GM23338 (cell line): Measurements from ENCODE around the gene TSPAN32. TPM values are rescaled to one million over a fixed set of nuclear protein-coding genes. Genes with fewer than 3 reads are reported as not detected.

ENCODE experiments used
- ATAC-seq: fragments of 200-7000 bp; cut with Tn5 transposase; 3 replicates; pipeline ENCODE4 v1.9.1; 2020
- DNase-seq: peaks from one replicate; pipeline ENCODE4 v3.0.0-alpha.2; 2015; ENCODE audit warnings: low spot score
- H2AFZ ChIP-seq: fragments of 200-600 bp; sonication (generic); 2 replicates; pipeline ENCODE4 v1.8.0; 2016; ENCODE audit warnings: antibody characterized with exemption, mild to moderate bottlenecking, moderate library complexity
- H3F3A ChIP-seq: fragments of 200-600 bp; sonication (generic); replicated peaks from 2 replicates; pipeline ENCODE4 v1.8.0; 2017; ENCODE audit warnings: antibody characterized with exemption, mixed run types, low read depth
- H3K27ac ChIP-seq: fragments of 200-600 bp; sonication (generic); 2 replicates; pipeline ENCODE4 v1.6.1; 2016; ENCODE audit warnings: low read depth
- H3K27me3 ChIP-seq: fragments of 200-600 bp; sonication (generic); 2 replicates; pipeline ENCODE4 v1.8.0; 2016; ENCODE audit warnings: mild to moderate bottlenecking, mixed run types, moderate library complexity; ENCODE audit not compliant: insufficient read depth
- H3K36me3 ChIP-seq: fragments of 200-600 bp; sonication (generic); 2 replicates; pipeline ENCODE4 v1.8.0; 2016; ENCODE audit warnings: mild to moderate bottlenecking; ENCODE audit not compliant: insufficient read depth
- H3K4me1 ChIP-seq: fragments of 200-600 bp; sonication (generic); 2 replicates; pipeline ENCODE4 v1.8.0; 2016; ENCODE audit warnings: mild to moderate bottlenecking, moderate library complexity; ENCODE audit not compliant: insufficient read depth
- H3K4me2 ChIP-seq: fragments of 200-600 bp; sonication (generic); 2 replicates; pipeline ENCODE4 v1.7.1; 2017; ENCODE audit warnings: mixed run types
- H3K4me3 ChIP-seq: fragments of 200-600 bp; sonication (generic); 2 replicates; pipeline ENCODE4 v1.6.1; 2016; ENCODE audit warnings: mixed run types
- H3K79me2 ChIP-seq: fragments of 200-600 bp; sonication (generic); replicated peaks from 2 replicates; pipeline ENCODE4 v1.8.0; 2017; ENCODE audit warnings: mild to moderate bottlenecking; ENCODE audit not compliant: insufficient read depth
- H3K9me2 ChIP-seq: fragments of 200-600 bp; sonication (generic); 2 replicates; pipeline ENCODE4 v1.8.0; 2017; ENCODE audit not compliant: insufficient read depth
- H4K20me1 ChIP-seq: fragments of 200-600 bp; sonication (generic); replicated peaks from 2 replicates; pipeline ENCODE4 v1.8.0; 2017; ENCODE audit warnings: mild to moderate bottlenecking; ENCODE audit not compliant: insufficient read depth
- H3K27ac Mint-ChIP-seq: 2 replicates; pipeline ENCODE4 v1.8.0; 2020; ENCODE audit warnings: inconsistent platforms, mild to moderate bottlenecking, moderate library complexity, mixed read lengths
- H3K27me3 Mint-ChIP-seq: 3 replicates; pipeline ENCODE4 v1.8.0; 2022; ENCODE audit warnings: low read depth, mild to moderate bottlenecking, moderate library complexity, mixed read lengths, inconsistent platforms; ENCODE audit not compliant: insufficient read depth, poor library complexity
- H3K36me3 Mint-ChIP-seq: 3 replicates; pipeline ENCODE4 v1.8.0; 2021; ENCODE audit warnings: low read depth, mild to moderate bottlenecking, inconsistent platforms, moderate library complexity, mixed read lengths
- H3K4me1 Mint-ChIP-seq: 3 replicates; pipeline ENCODE4 v1.8.0; 2020; ENCODE audit warnings: mild to moderate bottlenecking, inconsistent platforms, mixed read lengths
- H3K4me3 Mint-ChIP-seq: 3 replicates; pipeline ENCODE4 v1.8.0; 2021; ENCODE audit warnings: moderate library complexity, mild to moderate bottlenecking, inconsistent platforms, mixed read lengths
- H3K9me3 Mint-ChIP-seq: 3 replicates; pipeline ENCODE4 v1.8.0; 2020; ENCODE audit warnings: moderate library complexity, mild to moderate bottlenecking, inconsistent platforms, mixed read lengths
- CREB1 ChIP-seq: fragments of 250-450 bp; sonication (Bioruptor Pico); IDR thresholded peaks from 2 replicates; pipeline ENCODE4 v1.5.0; 2020; ENCODE audit warnings: low read depth, mild to moderate bottlenecking, moderate library complexity
- EZH2phosphoT487 ChIP-seq: fragments of 200-600 bp; sonication (generic); IDR thresholded peaks from one replicate; pipeline ENCODE4 v1.8.1; 2018; ENCODE audit warnings: antibody characterized with exemption; ENCODE audit not compliant: unreplicated experiment
- JUNB ChIP-seq: IDR thresholded peaks from one replicate; pipeline ENCODE4 v1.6.1; 2016; ENCODE audit warnings: antibody characterized with exemption; ENCODE audit not compliant: unreplicated experiment
- POLR2AphosphoS5 ChIP-seq: IDR thresholded peaks from 2 replicates; pipeline ENCODE4 v1.6.1; 2016; ENCODE audit warnings: antibody characterized with exemption, low read depth
- ZNF331 ChIP-seq: fragments of 250-450 bp; sonication (Bioruptor Pico); IDR thresholded peaks from 2 replicates; pipeline ENCODE4 v1.5.0; 2020; ENCODE audit warnings: low read depth, mild to moderate bottlenecking, moderate library complexity
- polyA plus RNA-seq: library from polyadenylated mRNA; unstranded; fragments of >200 nt; fragmentation: Nextera tagmentation; extraction: Ambion mirVana; gene quantifications from 2 replicates; pipeline ENCODE4 v1.2.1, GENCODE V29; 2016
- total RNA-seq: library from RNA; depleted of rRNA; stranded (reverse); fragments of >200 nt; shearing (Covaris generic); gene quantifications from 2 replicates; pipeline ENCODE4 v1.2.3, GENCODE V29; 2014
- TF ChIP-seq, protein P1 (sequence below), 2 experiments: fragments of 200-600 bp in 1 of 2; sonication (generic) in 1 of 2; conservative IDR thresholded peaks; 2 replicates each; pipeline versions ENCODE4 v1.5.1 to v1.6.1; 2016 to 2017; ENCODE audit warnings: antibody characterized with exemption in 2 of 2, low read depth in 2 of 2, mild to moderate bottlenecking in 2 of 2, moderate library complexity in 1 of 2
- TF ChIP-seq, protein P2 (sequence below): IDR thresholded peaks from one replicate; pipeline ENCODE4 v1.6.1; 2018; ENCODE audit warnings: antibody characterized with exemption; ENCODE audit not compliant: unreplicated experiment
- TF ChIP-seq, protein P3 (sequence below): fragments of 250-450 bp; sonication (Bioruptor Pico); IDR thresholded peaks from 2 replicates; pipeline ENCODE4 v1.5.0; 2020; ENCODE audit warnings: mild to moderate bottlenecking, moderate library complexity

TSPAN32 gene
- total and polyA plus RNA-seq, 2 experiments from 2014 or later: not detected

DNA sequence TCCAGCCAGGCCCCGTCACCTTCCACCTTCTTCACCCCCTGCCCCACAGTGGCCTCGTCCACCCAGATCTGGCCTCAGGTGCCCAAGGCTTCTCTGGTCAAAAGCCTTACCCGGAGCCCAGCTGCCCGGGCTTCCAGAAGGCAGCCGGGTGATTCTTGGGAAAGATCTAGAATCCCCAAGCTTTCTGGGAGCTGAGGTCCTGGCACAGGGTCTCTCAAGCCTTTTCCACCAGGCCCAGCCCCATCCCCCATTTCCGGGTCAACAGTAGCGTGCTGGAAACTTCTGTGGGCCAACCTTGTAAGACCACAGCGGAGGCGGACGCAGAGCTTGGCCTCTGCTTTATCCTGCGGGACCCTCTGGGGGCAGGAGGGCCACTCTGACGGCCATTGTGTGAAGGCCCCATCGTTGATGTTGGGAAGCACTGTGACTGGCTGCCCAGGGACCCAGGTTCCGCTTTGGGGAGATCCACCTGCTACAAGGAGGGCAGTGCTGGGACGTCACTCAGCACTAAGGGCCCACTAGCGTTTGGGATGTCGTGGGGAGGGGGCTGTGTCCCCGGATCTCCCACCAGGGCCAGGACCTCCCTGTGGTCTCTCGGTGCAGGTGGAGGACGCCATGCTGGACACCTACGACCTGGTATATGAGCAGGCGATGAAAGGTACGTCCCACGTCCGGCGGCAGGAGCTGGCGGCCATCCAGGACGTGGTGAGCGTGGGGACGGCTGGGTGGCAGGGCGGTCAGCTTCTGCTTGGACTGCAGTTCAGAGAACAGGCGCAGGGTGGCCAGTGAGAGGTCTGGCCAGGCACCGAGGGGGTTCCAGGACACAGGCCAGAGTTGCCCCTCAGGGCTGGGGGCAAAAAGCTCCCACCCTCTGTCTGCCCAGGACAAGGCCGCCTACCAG lies 11.5 kb downstream of the TSPAN32 start (continued):
- TF ChIP-seq, protein P1, sequence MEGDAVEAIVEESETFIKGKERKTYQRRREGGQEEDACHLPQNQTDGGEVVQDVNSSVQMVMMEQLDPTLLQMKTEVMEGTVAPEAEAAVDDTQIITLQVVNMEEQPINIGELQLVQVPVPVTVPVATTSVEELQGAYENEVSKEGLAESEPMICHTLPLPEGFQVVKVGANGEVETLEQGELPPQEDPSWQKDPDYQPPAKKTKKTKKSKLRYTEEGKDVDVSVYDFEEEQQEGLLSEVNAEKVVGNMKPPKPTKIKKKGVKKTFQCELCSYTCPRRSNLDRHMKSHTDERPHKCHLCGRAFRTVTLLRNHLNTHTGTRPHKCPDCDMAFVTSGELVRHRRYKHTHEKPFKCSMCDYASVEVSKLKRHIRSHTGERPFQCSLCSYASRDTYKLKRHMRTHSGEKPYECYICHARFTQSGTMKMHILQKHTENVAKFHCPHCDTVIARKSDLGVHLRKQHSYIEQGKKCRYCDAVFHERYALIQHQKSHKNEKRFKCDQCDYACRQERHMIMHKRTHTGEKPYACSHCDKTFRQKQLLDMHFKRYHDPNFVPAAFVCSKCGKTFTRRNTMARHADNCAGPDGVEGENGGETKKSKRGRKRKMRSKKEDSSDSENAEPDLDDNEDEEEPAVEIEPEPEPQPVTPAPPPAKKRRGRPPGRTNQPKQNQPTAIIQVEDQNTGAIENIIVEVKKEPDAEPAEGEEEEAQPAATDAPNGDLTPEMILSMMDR (conservative IDR thresholded peaks at IDR 0.05; ENCODE audit: low read depth in 2 of 2): no peak
- TF ChIP-seq ZNF331 (CRISPR knock-in tag): no peak
- TF ChIP-seq EZH2phosphoT487: no peak
- no peak for TF ChIP-seq POLR2AphosphoS5
- no peak for TF ChIP-seq CREB1 (CRISPR knock-in tag)
- TF ChIP-seq, protein P2, sequence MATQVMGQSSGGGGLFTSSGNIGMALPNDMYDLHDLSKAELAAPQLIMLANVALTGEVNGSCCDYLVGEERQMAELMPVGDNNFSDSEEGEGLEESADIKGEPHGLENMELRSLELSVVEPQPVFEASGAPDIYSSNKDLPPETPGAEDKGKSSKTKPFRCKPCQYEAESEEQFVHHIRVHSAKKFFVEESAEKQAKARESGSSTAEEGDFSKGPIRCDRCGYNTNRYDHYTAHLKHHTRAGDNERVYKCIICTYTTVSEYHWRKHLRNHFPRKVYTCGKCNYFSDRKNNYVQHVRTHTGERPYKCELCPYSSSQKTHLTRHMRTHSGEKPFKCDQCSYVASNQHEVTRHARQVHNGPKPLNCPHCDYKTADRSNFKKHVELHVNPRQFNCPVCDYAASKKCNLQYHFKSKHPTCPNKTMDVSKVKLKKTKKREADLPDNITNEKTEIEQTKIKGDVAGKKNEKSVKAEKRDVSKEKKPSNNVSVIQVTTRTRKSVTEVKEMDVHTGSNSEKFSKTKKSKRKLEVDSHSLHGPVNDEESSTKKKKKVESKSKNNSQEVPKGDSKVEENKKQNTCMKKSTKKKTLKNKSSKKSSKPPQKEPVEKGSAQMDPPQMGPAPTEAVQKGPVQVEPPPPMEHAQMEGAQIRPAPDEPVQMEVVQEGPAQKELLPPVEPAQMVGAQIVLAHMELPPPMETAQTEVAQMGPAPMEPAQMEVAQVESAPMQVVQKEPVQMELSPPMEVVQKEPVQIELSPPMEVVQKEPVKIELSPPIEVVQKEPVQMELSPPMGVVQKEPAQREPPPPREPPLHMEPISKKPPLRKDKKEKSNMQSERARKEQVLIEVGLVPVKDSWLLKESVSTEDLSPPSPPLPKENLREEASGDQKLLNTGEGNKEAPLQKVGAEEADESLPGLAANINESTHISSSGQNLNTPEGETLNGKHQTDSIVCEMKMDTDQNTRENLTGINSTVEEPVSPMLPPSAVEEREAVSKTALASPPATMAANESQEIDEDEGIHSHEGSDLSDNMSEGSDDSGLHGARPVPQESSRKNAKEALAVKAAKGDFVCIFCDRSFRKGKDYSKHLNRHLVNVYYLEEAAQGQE: no peak
- TF ChIP-seq JUNB: no peak

DNA sequence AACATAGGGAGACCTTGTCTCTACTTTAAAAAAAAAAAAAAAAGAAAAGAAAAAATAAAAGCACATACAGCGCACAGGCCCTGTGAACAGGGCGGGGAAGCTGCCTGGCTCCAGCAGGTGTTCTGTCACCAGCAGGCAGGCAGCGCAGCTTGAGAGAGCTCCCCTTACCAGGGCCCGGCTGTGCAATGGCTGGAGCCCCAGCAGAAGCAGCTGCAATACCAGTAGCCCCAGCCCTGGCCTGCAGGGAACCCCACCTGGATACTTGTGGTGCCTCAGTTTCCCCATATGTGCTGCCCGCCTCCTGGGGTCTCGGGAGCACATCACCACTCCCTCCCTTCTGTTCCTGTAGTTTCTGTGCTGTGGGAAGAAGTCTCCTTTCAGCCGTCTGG lies 12.3 kb downstream of the TSPAN32 start:
- Histone ChIP-seq H3K79me2 (no peaks in the 10 kb centered on the region), H2AFZ (no peak overlapping the region), H3K36me3 (no peaks in the 10 kb centered on the region), H3K9me2 (no peaks in the 10 kb centered on the region), H3K27ac (no peak overlapping the region), H3K4me2 (no peak overlapping the region), H3K4me1 (no peaks in the 10 kb centered on the region), H3K4me3 (no peak overlapping the region), H3K27me3 (no peaks in the 10 kb centered on the region), H4K20me1 (no peaks in the 10 kb centered on the region), H3F3A (no peaks in the 10 kb centered on the region)
- no peak for ATAC-seq
- Mint-ChIP-seq H3K27me3 (peaks cover 10% of the 10 kb centered on the region), H3K27ac (no peak overlapping the region), H3K36me3 (no peaks in the 10 kb centered on the region; the same call in 2 of the 3 replicates), H3K4me1 (no peaks in the 10 kb centered on the region), H3K9me3 (peaks cover 3% of the 10 kb centered on the region; the same call in 1 of the 3 replicates), H3K4me3 (no peak overlapping the region)
- no peak for DNase-seq
- TF ChIP-seq, protein P2: no peak
- no peak for TF ChIP-seq ZNF331 (CRISPR knock-in tag)
- no peak for TF ChIP-seq EZH2phosphoT487
- TF ChIP-seq, protein P3, sequence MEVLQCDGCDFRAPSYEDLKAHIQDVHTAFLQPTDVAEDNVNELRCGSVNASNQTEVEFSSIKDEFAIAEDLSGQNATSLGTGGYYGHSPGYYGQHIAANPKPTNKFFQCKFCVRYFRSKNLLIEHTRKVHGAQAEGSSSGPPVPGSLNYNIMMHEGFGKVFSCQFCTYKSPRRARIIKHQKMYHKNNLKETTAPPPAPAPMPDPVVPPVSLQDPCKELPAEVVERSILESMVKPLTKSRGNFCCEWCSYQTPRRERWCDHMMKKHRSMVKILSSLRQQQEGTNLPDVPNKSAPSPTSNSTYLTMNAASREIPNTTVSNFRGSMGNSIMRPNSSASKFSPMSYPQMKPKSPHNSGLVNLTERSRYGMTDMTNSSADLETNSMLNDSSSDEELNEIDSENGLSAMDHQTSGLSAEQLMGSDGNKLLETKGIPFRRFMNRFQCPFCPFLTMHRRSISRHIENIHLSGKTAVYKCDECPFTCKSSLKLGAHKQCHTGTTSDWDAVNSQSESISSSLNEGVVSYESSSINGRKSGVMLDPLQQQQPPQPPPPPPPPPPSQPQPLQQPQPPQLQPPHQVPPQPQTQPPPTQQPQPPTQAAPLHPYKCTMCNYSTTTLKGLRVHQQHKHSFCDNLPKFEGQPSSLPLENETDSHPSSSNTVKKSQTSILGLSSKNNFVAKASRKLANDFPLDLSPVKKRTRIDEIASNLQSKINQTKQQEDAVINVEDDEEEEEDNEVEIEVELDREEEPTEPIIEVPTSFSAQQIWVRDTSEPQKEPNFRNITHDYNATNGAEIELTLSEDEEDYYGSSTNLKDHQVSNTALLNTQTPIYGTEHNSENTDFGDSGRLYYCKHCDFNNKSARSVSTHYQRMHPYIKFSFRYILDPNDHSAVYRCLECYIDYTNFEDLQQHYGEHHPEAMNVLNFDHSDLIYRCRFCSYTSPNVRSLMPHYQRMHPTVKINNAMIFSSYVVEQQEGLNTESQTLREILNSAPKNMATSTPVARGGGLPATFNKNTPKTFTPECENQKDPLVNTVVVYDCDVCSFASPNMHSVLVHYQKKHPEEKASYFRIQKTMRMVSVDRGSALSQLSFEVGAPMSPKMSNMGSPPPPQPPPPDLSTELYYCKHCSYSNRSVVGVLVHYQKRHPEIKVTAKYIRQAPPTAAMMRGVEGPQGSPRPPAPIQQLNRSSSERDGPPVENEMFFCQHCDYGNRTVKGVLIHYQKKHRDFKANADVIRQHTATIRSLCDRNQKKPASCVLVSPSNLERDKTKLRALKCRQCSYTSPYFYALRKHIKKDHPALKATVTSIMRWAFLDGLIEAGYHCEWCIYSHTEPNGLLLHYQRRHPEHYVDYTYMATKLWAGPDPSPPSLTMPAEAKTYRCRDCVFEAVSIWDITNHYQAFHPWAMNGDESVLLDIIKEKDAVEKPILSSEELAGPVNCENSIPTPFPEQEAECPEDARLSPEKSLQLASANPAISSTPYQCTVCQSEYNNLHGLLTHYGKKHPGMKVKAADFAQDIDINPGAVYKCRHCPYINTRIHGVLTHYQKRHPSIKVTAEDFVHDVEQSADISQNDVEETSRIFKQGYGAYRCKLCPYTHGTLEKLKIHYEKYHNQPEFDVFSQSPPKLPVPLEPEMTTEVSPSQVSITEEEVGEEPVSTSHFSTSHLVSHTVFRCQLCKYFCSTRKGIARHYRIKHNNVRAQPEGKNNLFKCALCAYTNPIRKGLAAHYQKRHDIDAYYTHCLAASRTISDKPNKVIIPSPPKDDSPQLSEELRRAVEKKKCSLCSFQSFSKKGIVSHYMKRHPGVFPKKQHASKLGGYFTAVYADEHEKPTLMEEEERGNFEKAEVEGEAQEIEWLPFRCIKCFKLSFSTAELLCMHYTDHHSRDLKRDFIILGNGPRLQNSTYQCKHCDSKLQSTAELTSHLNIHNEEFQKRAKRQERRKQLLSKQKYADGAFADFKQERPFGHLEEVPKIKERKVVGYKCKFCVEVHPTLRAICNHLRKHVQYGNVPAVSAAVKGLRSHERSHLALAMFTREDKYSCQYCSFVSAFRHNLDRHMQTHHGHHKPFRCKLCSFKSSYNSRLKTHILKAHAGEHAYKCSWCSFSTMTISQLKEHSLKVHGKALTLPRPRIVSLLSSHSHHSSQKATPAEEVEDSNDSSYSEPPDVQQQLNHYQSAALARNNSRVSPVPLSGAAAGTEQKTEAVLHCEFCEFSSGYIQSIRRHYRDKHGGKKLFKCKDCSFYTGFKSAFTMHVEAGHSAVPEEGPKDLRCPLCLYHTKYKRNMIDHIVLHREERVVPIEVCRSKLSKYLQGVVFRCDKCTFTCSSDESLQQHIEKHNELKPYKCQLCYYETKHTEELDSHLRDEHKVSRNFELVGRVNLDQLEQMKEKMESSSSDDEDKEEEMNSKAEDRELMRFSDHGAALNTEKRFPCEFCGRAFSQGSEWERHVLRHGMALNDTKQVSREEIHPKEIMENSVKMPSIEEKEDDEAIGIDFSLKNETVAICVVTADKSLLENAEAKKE (CRISPR knock-in tag): no peak
